AG08395 (cell line): Measurements from ENCODE around the gene TCAIM.
"Not testable (repeated sequence)": the region's sequence is repeated elsewhere in the genome, so short reads cannot be mapped to it uniquely, and the experiment has no call there.

Experiments used
- DNase-seq: peaks from one replicate; pipeline ENCODE4 v3.0.0; 2012; ENCODE audit warnings: mixed read lengths, low spot score

TCAIM gene

GRCh38 chr3:44346590-44346989, 8.0 kb downstream of the TCAIM start:
- not testable (repeated sequence) for DNase-seq

GRCh38 chr3:44348993-44349392, 10.4 kb downstream of the TCAIM start:
- no peak for DNase-seq

- DNase-seq = no peak
These were observed 14.9 kb downstream of the TCAIM start for GRCh38 chr3:44353355-44353924.

GRCh38 chr3:44355362-44356033, 16.9 kb downstream of the TCAIM start:
- peak; percentile 89 for DNase-seq

- DNase-seq = no peak
These were observed 20.7 kb downstream of the TCAIM start for GRCh38 chr3:44359146-44359751.

GRCh38 chr3:44363591-44363990, 25.0 kb downstream of the TCAIM start:
- no peak for DNase-seq

GRCh38 chr3:44365952-44366351, 27.4 kb downstream of the TCAIM start:
- no peak for DNase-seq

GRCh38 chr3:44375450-44375849, 36.9 kb downstream of the TCAIM start:
- DNase-seq = no peak

GRCh38 chr3:44387404-44387803, 48.8 kb downstream of the TCAIM start:
- DNase-seq = no peak

- no peak for DNase-seq
These were observed 53.9 kb downstream of the TCAIM start for GRCh38 chr3:44392489-44392888.

- no peak for DNase-seq
These were observed 57.1 kb downstream of the TCAIM start for GRCh38 chr3:44395714-44396113.

- DNase-seq = no peak
These were observed 57.9 kb downstream of the TCAIM start for GRCh38 chr3:44396200-44397171.

GRCh38 chr3:44398271-44398670, 59.7 kb downstream of the TCAIM start:
- not testable (repeated sequence) for DNase-seq

- no peak for DNase-seq
These were observed 60.3 kb downstream of the TCAIM start for GRCh38 chr3:44398853-44399252.

GRCh38 chr3:44400771-44401170, 62.2 kb downstream of the TCAIM start:
- DNase-seq = no peak

GRCh38 chr3:44402548-44402947, 64.0 kb downstream of the TCAIM start:
- no peak for DNase-seq

GRCh38 chr3:44409640-44410410, 71.3 kb downstream of the TCAIM start:
- DNase-seq = no peak

- DNase-seq = no peak
These were observed 72.6 kb downstream of the TCAIM start for GRCh38 chr3:44411031-44411645.

- no peak for DNase-seq
These were observed 73.8 kb downstream of the TCAIM start for GRCh38 chr3:44412365-44412764.

GRCh38 chr3:44414517-44415090, 76.0 kb downstream of the TCAIM start:
- no peak for DNase-seq

GRCh38 chr3:44415421-44415820, 76.9 kb downstream of the TCAIM start:
- DNase-seq = no peak
